C4-2B (cell line): ENCODE data around the gene JUND.
A peak's percentile ranks its signal among the peaks of the same experiment; 100 is the strongest.

Experiments used
- H3K27ac ChIP-seq: fragments of 450-650 bp; 2 replicates; pipeline ENCODE4 v1.5.1; 2017
- CTCF ChIP-seq: fragments of 450-650 bp; conservative IDR thresholded peaks from 2 replicates; pipeline ENCODE4 v1.5.1; 2017; ENCODE audit warnings: mild to moderate bottlenecking
- ZFX ChIP-seq: fragments of 450-650 bp; IDR thresholded peaks from 2 replicates; pipeline ENCODE4 v1.6.1; 2017

JUND gene

GRCh38 chr19:18281082-18282020 lies at the start of gene JUND:
Gene JUND (minus strand): TSS chr19:18281622. CDS start chr19:18281484, 138 bp downstream.
- TF ChIP-seq ZFX, result peak; percentile 75; the same call in 1 of the 2 replicates
- TF ChIP-seq CTCF, result no peak; the same call in 1 of the 2 replicates

GRCh38 chr19:18330868-18331267 lies 49.4 kb upstream of the JUND start:
- TF ChIP-seq ZFX, result no peak
- TF ChIP-seq CTCF, result no peak

More at GRCh38 chr19:18281082-18282020, at the start of gene JUND:
- peak within 1 kb of the TSS; percentile 96 for H3K27ac ChIP-seq

GRCh38 chr19:18329035-18329376 lies 47.6 kb upstream of the JUND start:
- TF ChIP-seq ZFX, result no peak
- TF ChIP-seq CTCF, result no peak
- H3K27ac ChIP-seq, result peak overlapping the region; percentile 18

More at GRCh38 chr19:18330868-18331267, 49.4 kb upstream of the JUND start:
- no peak overlapping the region for H3K27ac ChIP-seq

- peak overlapping the region; percentile 18 for H3K27ac ChIP-seq
- TF ChIP-seq CTCF, result peak; percentile 94
- no peak for TF ChIP-seq ZFX
Observed at GRCh38 chr19:18328340-18329034, 47.1 kb upstream of the JUND start.

GRCh38 chr19:18326772-18327171 lies 45.4 kb upstream of the JUND start:
- no peak for TF ChIP-seq CTCF
- TF ChIP-seq ZFX, result no peak
- H3K27ac ChIP-seq, result no peak overlapping the region; the same call in 1 of the 2 replicates

GRCh38 chr19:18324373-18324731 lies 42.9 kb upstream of the JUND start:
- H3K27ac ChIP-seq, result peak overlapping the region; percentile 90

- peak within 1 kb of the TSS; percentile 90 for H3K27ac ChIP-seq
Observed at GRCh38 chr19:18322759-18323460, 41.5 kb upstream of the JUND start, which contains the start of gene LSM4. Gene LSM4 (minus strand): TSS chr19:18323076. CDS start chr19:18323020, 56 bp downstream.

More at GRCh38 chr19:18322759-18323460, 41.5 kb upstream of the JUND start, which contains the start of gene LSM4:
- peak; percentile 27; the same call in 1 of the 2 replicates for TF ChIP-seq ZFX
- TF ChIP-seq CTCF, result no peak
